ENCODE data around the gene IL18RAP.

- TF ChIP-seq CTCF (IDR thresholded peaks at IDR 0.05), result no peak
- TF ChIP-seq POLR2AphosphoS5 (IDR thresholded peaks at IDR 0.05), result no peak
- TF ChIP-seq POLR2A (IDR thresholded peaks at IDR 0.05), result no peak
- TF ChIP-seq EP300 (IDR thresholded peaks at IDR 0.05), result no peak
Measured at GRCh38 chr2:102438578-102438977, 15.6 kb downstream of the IL18RAP start.

Data from sigmoid colon (tissue), 4 donors.